ENCODE measurements around the gene DNAJC11. TPM values are rescaled to one million over a fixed set of nuclear protein-coding genes. Genes with fewer than 3 reads are reported as not detected.

DNAJC11 gene
- total and polyA plus RNA-seq, 4 donors: 15.5 to 31.5 (median 27.2) TPM

Other genes with a start within 250 kb of the DNAJC11 start
- 10 to 100 TPM in 1 of 2 donors, 1 to 10 TPM in 1; 6.5 to 34.6 TPM for gene TNFRSF25, start 235.6 kb downstream of the DNAJC11 start, total RNA-seq
- 10 to 100 TPM in 1 of 2 donors, 1 to 10 TPM in 1; 9.6 to 22.9 TPM for gene TNFRSF25, start 235.6 kb downstream of the DNAJC11 start, polyA plus RNA-seq
- gene PLEKHG5, start 210.1 kb downstream of the DNAJC11 start, total RNA-seq: 10 to 100 TPM in 1 of 2 donors, 1 to 10 TPM in 1; 6.6 to 39.3 TPM
- gene PLEKHG5, start 210.1 kb downstream of the DNAJC11 start, polyA plus RNA-seq: 1 to 10 TPM; 2.6 to 8.0 TPM
- gene NOL9, start 147.3 kb downstream of the DNAJC11 start, total RNA-seq: 10 to 100 TPM; 25.9 to 27.0 TPM
- gene NOL9, start 147.3 kb downstream of the DNAJC11 start, polyA plus RNA-seq: 1 to 10 TPM; 1.9 to 6.5 TPM
- not detected for gene TAS1R1, start 146.5 kb downstream of the DNAJC11 start, total RNA-seq
- gene TAS1R1, start 146.5 kb downstream of the DNAJC11 start, polyA plus RNA-seq: 1 to 10 TPM in 1 of 2 donors, not detected in 1; 1.3 TPM
- 10 to 100 TPM; 20.6 to 29.9 TPM for gene ZBTB48, start 121.8 kb downstream of the DNAJC11 start, total RNA-seq
- 100 to 1,000 TPM in 1 of 2 donors, 10 to 100 TPM in 1; 25.2 to 204 TPM for gene ZBTB48, start 121.8 kb downstream of the DNAJC11 start, polyA plus RNA-seq
- 10 to 100 TPM; 37.5 to 38.3 TPM for gene KLHL21, start 98.9 kb downstream of the DNAJC11 start, total RNA-seq
- 10 to 100 TPM; 10.8 to 38.0 TPM for gene KLHL21, start 98.9 kb downstream of the DNAJC11 start, polyA plus RNA-seq
- 10 to 100 TPM; 19.0 to 19.3 TPM for gene PHF13, start 88.1 kb downstream of the DNAJC11 start, total RNA-seq
- 10 to 100 TPM in 1 of 2 donors, 1 to 10 TPM in 1; 3.6 to 10.8 TPM for gene PHF13, start 88.1 kb downstream of the DNAJC11 start, polyA plus RNA-seq
- gene THAP3, start 76.9 kb downstream of the DNAJC11 start, total RNA-seq: 10 to 100 TPM; 11.0 to 21.2 TPM
- gene THAP3, start 76.9 kb downstream of the DNAJC11 start, polyA plus RNA-seq: 10 to 100 TPM; 20.8 to 44.1 TPM
- gene CAMTA1, start 83.6 kb upstream of the DNAJC11 start, total RNA-seq: 100 to 1,000 TPM in 1 of 2 donors, 10 to 100 TPM in 1; 78.7 to 105 TPM
- gene CAMTA1, start 83.6 kb upstream of the DNAJC11 start, polyA plus RNA-seq: 100 to 1,000 TPM; 241 to 438 TPM